T-helper 17 cell (primary cell): ENCODE data around the gene ANAPC16. TPM values are rescaled to one million over a fixed set of nuclear protein-coding genes. Genes with fewer than 3 reads are reported as not detected.

Experiments used
- ATAC-seq: fragments of 150-1000 bp; cut with Tn5 transposase; 2 replicates; pipeline ENCODE4 v1.10.0; 2021; ENCODE audit warnings: mild to moderate bottlenecking, moderate library complexity
- DNase-seq, 3 donors: peaks; one replicate each; pipeline versions ENCODE4 v3.0.0 to v3.0.0-alpha.2; 2020 to 2021
- H3K9me3 ChIP-seq: one replicate; pipeline ENCODE4 v1.7.0; 2013; ENCODE audit warnings: low read length, mild to moderate bottlenecking; ENCODE audit not compliant: control insufficient read depth, poor library complexity, severe bottlenecking
- H3K27ac Mint-ChIP-seq: one replicate; pipeline ENCODE4 v1.8.0; 2022; ENCODE audit warnings: mild to moderate bottlenecking, moderate library complexity, mixed read lengths
- H3K27me3 Mint-ChIP-seq: one replicate; pipeline ENCODE4 v1.8.0; 2022; ENCODE audit warnings: mixed read lengths
- H3K36me3 Mint-ChIP-seq: one replicate; pipeline ENCODE4 v1.8.0; 2022; ENCODE audit warnings: low read depth, mixed read lengths
- H3K4me1 Mint-ChIP-seq: one replicate; pipeline ENCODE4 v1.8.0; 2022; ENCODE audit warnings: mild to moderate bottlenecking, mixed read lengths
- H3K4me3 Mint-ChIP-seq: one replicate; pipeline ENCODE4 v1.8.0; 2022; ENCODE audit warnings: mild to moderate bottlenecking, moderate library complexity, mixed read lengths
- total RNA-seq, 4 donors: library from RNA in 2 of 4; stranded (reverse) in 2 of 4; gene quantifications; one replicate each; pipeline ENCODE4 v1.2.3 and lab custom pipeline; 2022 to 2026

Gene ANAPC16
- total RNA-seq (10 to 100 TPM; 69.5 to 85.7 TPM), total RNA-seq (lab: John Stamatoyannopoulos, UW) (116 to 155 reads per million in 2 donors)

GRCh38 chr10:72215611-72216549, at the start of gene ANAPC16, which contains the start of gene ASCC1:
TSS of gene ANAPC16 (plus strand) at chr10:72216012. CDS start at chr10:72223915, 7,903 bp downstream.
TSS of gene ASCC1 (minus strand) at chr10:72216276. CDS start at chr10:72213298, 2,978 bp downstream.
- Mint-ChIP-seq H3K27ac (peak within 1 kb of the TSS; percentile 97), H3K4me1 (peaks cover 34% of the 10 kb centered on the region), H3K36me3 (peaks cover 3% of the 10 kb centered on the region), H3K27me3 (no peaks in the 10 kb centered on the region), H3K4me3 (peak within 1 kb of the TSS; percentile 97)
- DNase-seq (peak; percentile 91 to 95 (median 92)), ATAC-seq (peak; percentile 86)
- no peaks in the 10 kb centered on the region for H3K9me3 ChIP-seq

- DNase-seq (no peak), ATAC-seq (no peak)
- Mint-ChIP-seq H3K4me3 (no peak overlapping the region), H3K4me1 (peaks cover 4% of the 10 kb centered on the region), H3K27me3 (no peaks in the 10 kb centered on the region), H3K36me3 (no peaks in the 10 kb centered on the region), H3K27ac (no peak overlapping the region)
- no peaks in the 10 kb centered on the region for H3K9me3 ChIP-seq
These were observed 48.7 kb upstream of the ANAPC16 start for GRCh38 chr10:72167118-72167517.

- no peaks in the 10 kb centered on the region for H3K9me3 ChIP-seq
- no peak for ATAC-seq
- Mint-ChIP-seq H3K4me1 (peaks cover 7% of the 10 kb centered on the region), H3K27ac (peak overlapping the region; percentile 71), H3K36me3 (no peaks in the 10 kb centered on the region), H3K4me3 (no peak overlapping the region), H3K27me3 (no peaks in the 10 kb centered on the region)
- no peak for DNase-seq
These were observed 45.5 kb upstream of the ANAPC16 start for GRCh38 chr10:72170263-72170662.

- no peak overlapping the region for H3K27ac Mint-ChIP-seq
- ATAC-seq (no peak), DNase-seq (no peak)
- H3K9me3 ChIP-seq: no peaks in the 10 kb centered on the region
- H3K4me3 Mint-ChIP-seq: no peak overlapping the region
- no peaks in the 10 kb centered on the region for H3K27me3 Mint-ChIP-seq
- no peaks in the 10 kb centered on the region for H3K36me3 Mint-ChIP-seq
- H3K4me1 Mint-ChIP-seq: peaks cover 7% of the 10 kb centered on the region
These were observed 45.1 kb upstream of the ANAPC16 start for GRCh38 chr10:72170733-72171132.

- ATAC-seq (no peak), DNase-seq (no peak)
- Mint-ChIP-seq H3K27me3 (no peaks in the 10 kb centered on the region), H3K4me3 (no peak overlapping the region), H3K4me1 (peaks cover 7% of the 10 kb centered on the region), H3K36me3 (no peaks in the 10 kb centered on the region), H3K27ac (peak overlapping the region; percentile 76)
- H3K9me3 ChIP-seq: no peaks in the 10 kb centered on the region
These were observed 44.6 kb upstream of the ANAPC16 start for GRCh38 chr10:72171175-72171630.

DNA sequence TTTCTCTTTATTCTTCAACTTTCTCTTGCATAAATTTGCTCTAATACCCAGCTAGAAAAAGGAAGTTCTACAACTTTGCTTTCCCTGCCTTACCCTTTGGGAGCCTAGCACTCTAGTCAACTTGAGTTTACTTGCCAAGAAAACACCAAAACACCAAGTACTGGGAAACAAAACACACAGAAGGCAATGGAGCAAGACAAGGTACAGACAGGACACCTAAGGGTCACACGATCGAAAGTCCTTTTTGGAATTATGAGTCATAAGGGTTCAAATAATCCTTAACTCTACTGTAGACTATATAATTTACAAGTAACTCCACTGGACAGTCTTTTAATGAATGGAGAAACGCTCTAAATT, 42.6 kb upstream of the ANAPC16 start:
- H3K27ac Mint-ChIP-seq: no peak overlapping the region
- peaks cover 3% of the 10 kb centered on the region for H3K36me3 Mint-ChIP-seq
- no peaks in the 10 kb centered on the region for H3K9me3 ChIP-seq
- no peak for ATAC-seq
- no peak overlapping the region for H3K4me3 Mint-ChIP-seq
- H3K27me3 Mint-ChIP-seq: no peaks in the 10 kb centered on the region
- DNase-seq: no peak
- H3K4me1 Mint-ChIP-seq: peaks cover 9% of the 10 kb centered on the region

DNA sequence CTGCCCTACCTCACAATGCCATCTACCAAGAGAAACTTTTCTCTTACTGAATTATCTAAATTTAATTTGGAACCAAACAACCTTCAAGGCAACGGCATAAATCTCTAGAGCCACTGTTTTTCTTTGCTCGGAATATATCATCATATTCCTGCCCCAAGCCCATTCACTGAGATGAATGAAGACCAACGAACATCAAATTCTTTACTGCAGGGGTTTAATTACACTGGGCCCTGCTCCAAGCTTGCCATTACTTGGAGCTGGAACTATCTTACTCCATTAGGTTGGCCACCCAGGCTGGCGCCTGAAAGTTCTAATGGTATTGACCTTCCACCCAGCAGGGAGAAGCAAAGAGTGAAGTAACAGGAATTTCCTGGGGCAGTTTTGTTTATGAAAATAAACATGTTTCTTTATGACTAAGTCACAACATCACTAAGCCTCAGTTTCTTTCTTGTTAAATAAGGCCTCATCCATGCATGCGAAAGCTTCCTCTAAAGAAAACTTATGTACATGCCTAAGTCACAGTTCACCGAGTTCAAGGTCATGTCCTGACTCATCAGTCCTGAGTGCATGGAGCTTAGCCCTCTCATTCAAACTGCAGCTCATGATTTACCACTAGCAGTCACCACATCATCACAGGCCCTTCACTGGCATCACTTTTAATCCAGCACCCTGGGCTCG, 42.1 kb upstream of the ANAPC16 start:
- no peaks in the 10 kb centered on the region for H3K27me3 Mint-ChIP-seq
- H3K4me3 Mint-ChIP-seq: no peak overlapping the region
- no peak overlapping the region for H3K27ac Mint-ChIP-seq
- ATAC-seq: no peak
- peaks cover 3% of the 10 kb centered on the region for H3K36me3 Mint-ChIP-seq
- no peak for DNase-seq
- H3K4me1 Mint-ChIP-seq: peaks cover 9% of the 10 kb centered on the region
- H3K9me3 ChIP-seq: no peaks in the 10 kb centered on the region

DNA sequence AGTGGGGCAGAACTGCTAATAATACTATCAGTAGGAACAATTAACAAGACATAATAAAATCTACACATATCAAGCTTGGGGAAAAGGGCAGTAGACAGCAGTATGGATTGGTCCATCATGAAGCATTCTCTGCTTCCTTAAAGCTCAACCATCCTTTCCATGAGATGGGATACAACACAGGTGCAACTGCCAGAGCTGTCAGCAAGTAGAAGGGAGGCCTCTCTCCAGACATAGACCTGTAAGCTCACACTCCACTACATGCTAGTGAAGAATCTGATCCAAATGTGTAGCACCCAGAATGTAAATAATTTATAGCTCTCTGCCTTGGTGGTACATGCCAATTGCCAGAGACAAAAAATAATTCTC, 41.5 kb upstream of the ANAPC16 start:
- H3K9me3 ChIP-seq: no peaks in the 10 kb centered on the region
- Mint-ChIP-seq H3K27ac (no peak overlapping the region), H3K36me3 (peaks cover 3% of the 10 kb centered on the region), H3K4me1 (peaks cover 9% of the 10 kb centered on the region), H3K4me3 (no peak overlapping the region), H3K27me3 (no peaks in the 10 kb centered on the region)
- DNase-seq: no peak
- ATAC-seq: no peak

DNA sequence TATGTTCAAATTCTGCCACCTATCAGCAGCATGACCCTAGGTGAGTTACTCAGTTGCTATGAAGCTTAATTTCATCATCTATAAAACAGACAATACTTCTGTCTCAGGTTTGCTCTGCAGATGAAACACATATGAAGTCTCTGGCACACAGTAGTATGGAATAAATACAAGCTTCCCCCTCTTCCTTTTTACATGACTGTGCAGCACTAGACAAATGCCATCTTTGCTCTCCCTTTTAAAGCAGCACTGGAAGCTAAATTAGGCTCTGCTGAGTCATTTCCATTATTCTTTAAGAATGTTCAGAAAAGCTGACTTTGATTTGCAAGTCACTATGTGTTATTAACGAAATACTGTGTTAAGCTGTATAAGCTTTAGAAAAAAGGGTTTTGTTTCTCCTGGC, 40.7 kb upstream of the ANAPC16 start:
- Mint-ChIP-seq H3K27ac (no peak overlapping the region), H3K4me3 (no peak overlapping the region), H3K36me3 (peaks cover 3% of the 10 kb centered on the region), H3K4me1 (peaks cover 9% of the 10 kb centered on the region), H3K27me3 (no peaks in the 10 kb centered on the region)
- DNase-seq: no peak
- ATAC-seq: no peak
- H3K9me3 ChIP-seq: no peaks in the 10 kb centered on the region

- Mint-ChIP-seq H3K4me3 (no peak overlapping the region), H3K36me3 (peaks cover 3% of the 10 kb centered on the region), H3K4me1 (peaks cover 6% of the 10 kb centered on the region), H3K27ac (no peak overlapping the region), H3K27me3 (no peaks in the 10 kb centered on the region)
- no peaks in the 10 kb centered on the region for H3K9me3 ChIP-seq
- DNase-seq: no peak
- no peak for ATAC-seq
These were observed 39.1 kb upstream of the ANAPC16 start for GRCh38 chr10:72176701-72177100.

DNA sequence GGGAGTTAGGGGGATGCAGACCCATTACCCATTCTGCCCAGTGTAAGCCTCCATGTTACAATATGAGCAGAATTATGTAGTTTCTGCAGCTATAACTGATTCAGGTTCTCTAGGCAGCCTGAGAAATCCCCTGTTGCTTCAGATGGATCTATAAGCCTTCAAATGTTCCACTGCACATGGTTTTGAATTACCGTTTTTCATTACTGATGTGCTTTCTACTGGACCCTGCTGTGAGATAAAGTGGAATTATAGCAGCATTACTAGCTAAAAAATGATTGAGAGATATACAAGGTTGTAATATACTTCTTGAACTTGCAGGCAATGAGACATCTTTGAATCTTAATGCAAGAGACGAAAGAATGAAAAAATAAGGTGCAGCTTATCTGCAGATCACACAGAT, 38.4 kb upstream of the ANAPC16 start:
- no peak overlapping the region for H3K27ac Mint-ChIP-seq
- no peak overlapping the region for H3K4me3 Mint-ChIP-seq

DNA sequence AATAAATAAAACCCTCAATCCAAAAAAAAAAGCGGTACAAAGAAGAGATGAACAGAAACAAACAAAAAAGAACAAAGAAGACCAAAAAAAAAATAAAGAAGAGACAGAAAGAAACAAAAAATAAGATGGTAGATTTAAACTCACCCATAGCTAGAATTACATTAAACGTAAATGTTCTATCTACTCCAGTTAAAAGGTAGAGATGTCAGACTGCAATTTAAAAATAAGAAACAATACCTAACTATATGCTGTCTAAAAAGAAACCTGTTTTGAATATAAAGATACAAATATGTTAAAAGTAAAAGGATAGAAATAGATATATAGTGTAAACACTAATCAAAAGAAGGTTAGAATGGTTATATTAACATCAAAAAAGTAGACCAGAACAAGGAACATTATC, 31.7 kb upstream of the ANAPC16 start:
- H3K9me3 ChIP-seq: no peaks in the 10 kb centered on the region
- H3K4me1 Mint-ChIP-seq: peaks cover 4% of the 10 kb centered on the region
- DNase-seq (no peak), ATAC-seq (no peak)
- H3K27ac Mint-ChIP-seq: no peak overlapping the region
- H3K4me3 Mint-ChIP-seq: no peak overlapping the region
- peaks cover 4% of the 10 kb centered on the region for H3K36me3 Mint-ChIP-seq
- no peaks in the 10 kb centered on the region for H3K27me3 Mint-ChIP-seq

More for the DNA sequence above, 38.4 kb upstream of the ANAPC16 start:
- Mint-ChIP-seq H3K4me1 (peaks cover 4% of the 10 kb centered on the region), H3K36me3 (peaks cover 3% of the 10 kb centered on the region), H3K27me3 (no peaks in the 10 kb centered on the region)
- no peaks in the 10 kb centered on the region for H3K9me3 ChIP-seq
- ATAC-seq (no peak), DNase-seq (no peak)

DNA sequence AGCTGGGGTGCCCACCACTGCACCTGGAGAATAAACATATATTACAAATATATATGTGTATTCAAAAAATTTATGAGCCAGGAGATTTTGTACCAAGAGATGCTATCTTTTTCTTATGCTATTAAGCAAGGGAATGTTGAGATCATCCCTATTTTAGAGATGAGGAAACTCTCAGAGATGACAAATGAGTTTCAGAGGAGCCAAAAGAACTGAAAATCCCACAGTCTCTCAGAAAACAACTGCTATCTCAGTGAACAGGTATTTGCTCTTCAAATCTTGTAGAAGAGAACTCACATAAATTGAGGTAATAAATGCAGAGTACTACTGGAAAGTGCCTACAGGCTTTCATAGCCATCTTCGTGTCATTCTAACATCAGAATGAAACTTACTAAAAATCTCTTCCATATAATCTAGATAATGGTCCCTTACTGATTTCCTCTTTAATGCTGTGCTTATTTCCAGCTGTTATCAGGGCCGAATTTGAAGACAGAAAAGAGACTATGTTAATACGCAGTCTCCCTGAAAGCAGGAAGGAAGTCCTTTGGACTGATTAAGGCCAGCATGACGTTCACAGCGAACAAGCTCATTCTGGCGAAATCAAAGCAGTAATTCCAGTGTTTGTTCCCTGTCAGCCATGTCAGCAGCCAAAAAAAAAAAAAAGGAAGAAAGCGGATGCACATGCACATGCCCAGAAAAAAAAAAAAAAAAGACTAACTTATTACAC, 29.4 kb upstream of the ANAPC16 start:
- no peak for DNase-seq
- H3K9me3 ChIP-seq: no peaks in the 10 kb centered on the region
- H3K27me3 Mint-ChIP-seq: no peaks in the 10 kb centered on the region
- H3K27ac Mint-ChIP-seq: no peak overlapping the region
- H3K36me3 Mint-ChIP-seq: peaks cover 4% of the 10 kb centered on the region
- H3K4me3 Mint-ChIP-seq: peak overlapping the region; percentile 19
- peaks cover 4% of the 10 kb centered on the region for H3K4me1 Mint-ChIP-seq
- ATAC-seq: no peak
